Bronchial epithelial cell (primary cell): ENCODE data around the gene TRHDE. TPM values are rescaled to one million over a fixed set of nuclear protein-coding genes. Genes with fewer than 3 reads are reported as not detected.

ENCODE experiments used
- DNase-seq: peaks from one replicate; pipeline ENCODE4 v3.0.0-alpha.2; 2010; ENCODE audit warnings: low read depth
- FAIRE-seq: peaks from 2 replicates; lab custom pipeline; 2011; peaks lifted over from hg19 to GRCh38; lab: Jason Lieb, UNC
- H3K27me3 ChIP-seq: 2 replicates; pipeline ENCODE4 v1.5.1; 2011; ENCODE audit warnings: low read length; ENCODE audit not compliant: control insufficient read depth, insufficient read depth
- H3K36me3 ChIP-seq: 2 replicates; pipeline ENCODE4 v1.5.1; 2011; ENCODE audit warnings: low read length; ENCODE audit not compliant: control insufficient read depth, insufficient read depth
- H3K4me3 ChIP-seq: 2 replicates; pipeline ENCODE4 v1.5.1; 2011; ENCODE audit warnings: mild to moderate bottlenecking, low read depth, low read length, control low read depth
- CTCF ChIP-seq: IDR thresholded peaks from 2 replicates; pipeline ENCODE4 v1.5.1; 2011; ENCODE audit warnings: mild to moderate bottlenecking, moderate library complexity, low read length, control low read depth, inconsistent platforms; ENCODE audit not compliant: insufficient read depth, severe bottlenecking
- total RNA-seq: library from RNA; depleted of rRNA; stranded (reverse); fragments of >200 nt; gene quantifications from 2 replicates; pipeline ENCODE4 v1.2.1, GENCODE V29; 2014

Gene TRHDE
- total RNA-seq = 0.26 TPM in 1 of 2 replicates, not detected in the other

DNA sequence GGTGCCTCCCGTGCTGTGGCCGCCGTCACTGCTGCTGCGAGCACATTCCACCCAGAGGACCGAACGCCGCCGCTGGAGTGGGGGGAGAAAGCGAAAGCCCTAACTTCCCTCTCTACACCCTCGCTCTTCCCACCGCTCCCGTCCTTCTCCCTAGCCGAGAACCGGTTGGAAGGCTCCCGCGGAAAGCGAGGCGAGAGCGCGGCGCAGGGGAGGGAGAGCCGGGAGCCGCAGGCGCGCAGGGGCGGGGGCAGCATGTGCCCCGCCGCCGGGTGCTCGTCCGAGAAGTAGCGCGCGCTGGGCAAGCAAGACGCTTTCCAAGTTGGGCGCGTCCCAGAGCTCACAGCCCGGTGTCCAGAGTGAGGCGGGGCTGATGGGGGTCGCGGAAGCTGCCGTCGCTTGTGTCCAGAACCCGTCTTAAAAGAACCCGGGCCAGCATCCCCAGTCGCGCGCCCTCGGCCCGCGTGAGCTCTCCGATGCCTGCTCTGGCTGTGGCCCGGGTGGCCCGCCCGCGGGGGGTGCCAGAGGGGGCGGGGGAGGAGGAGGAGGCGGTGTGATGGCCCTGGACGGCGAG lies at the start of gene TRHDE:
Gene TRHDE, plus strand, starts transcription at position 280 of the 571 bp plus-strand sequence. Its CDS starts 274 bp downstream, at position 554.
- Histone ChIP-seq H3K4me3 (peak within 1 kb of the TSS; percentile 33), H3K36me3 (no peaks in the 10 kb centered on the region), H3K27me3 (peaks cover 35% of the 10 kb centered on the region)
- DNase-seq = no peak
- no peak for FAIRE-seq
- no peak for TF ChIP-seq CTCF

- no peak for DNase-seq
- no peaks in the 10 kb centered on the region for H3K27me3 ChIP-seq
- no peak overlapping the region for H3K4me3 ChIP-seq
- no peaks in the 10 kb centered on the region for H3K36me3 ChIP-seq
- no peak for TF ChIP-seq CTCF
- FAIRE-seq = no peak
These were observed 45.7 kb upstream of the TRHDE start for GRCh38 chr12:72226510-72226909.

GRCh38 chr12:72228424-72228823 lies 43.7 kb upstream of the TRHDE start:
- Histone ChIP-seq H3K4me3 (no peak overlapping the region), H3K27me3 (no peaks in the 10 kb centered on the region), H3K36me3 (no peaks in the 10 kb centered on the region)
- DNase-seq (no peak), FAIRE-seq (no peak)
- TF ChIP-seq CTCF = no peak

DNA sequence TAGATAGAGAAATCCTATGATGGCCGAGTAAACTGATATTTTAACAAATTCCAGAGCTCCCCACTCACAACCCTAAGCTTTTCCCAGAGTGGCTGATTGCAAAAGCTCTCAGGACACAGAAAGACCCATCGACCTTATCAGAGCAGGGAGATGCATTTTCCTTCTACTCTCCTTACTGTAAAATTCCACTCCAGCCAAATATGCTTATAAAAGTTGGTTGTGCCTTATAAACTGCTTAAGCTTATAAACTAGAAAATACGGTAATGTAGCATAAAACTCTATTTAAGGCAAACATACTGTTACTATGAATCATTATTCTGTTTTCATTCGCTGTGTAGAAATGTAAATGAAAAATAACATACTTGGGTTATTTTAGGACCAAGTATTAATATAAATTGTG lies 41.6 kb upstream of the TRHDE start:
- FAIRE-seq (no peak), DNase-seq (no peak)
- Histone ChIP-seq H3K4me3 (no peak overlapping the region), H3K36me3 (no peaks in the 10 kb centered on the region), H3K27me3 (no peaks in the 10 kb centered on the region)
- TF ChIP-seq CTCF = no peak

DNA sequence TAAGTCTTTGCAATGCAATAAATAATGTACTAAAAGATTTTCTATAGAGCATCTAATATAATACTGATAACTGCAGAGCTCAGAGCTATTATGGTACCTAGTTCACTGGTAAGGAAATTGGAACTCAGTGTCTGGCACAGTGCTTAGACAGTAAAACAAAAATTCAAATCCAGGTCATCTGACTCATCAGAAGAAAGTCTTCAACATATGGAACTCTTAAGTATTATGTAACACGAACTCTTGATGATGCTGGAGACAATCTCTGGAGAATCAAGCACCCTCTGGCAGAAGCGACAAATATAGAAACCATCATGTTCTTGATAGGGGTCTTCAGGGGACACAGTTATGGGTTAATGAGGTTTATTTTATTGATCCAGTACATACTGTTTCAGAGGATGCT lies 37.3 kb upstream of the TRHDE start:
- FAIRE-seq = no peak
- no peak for TF ChIP-seq CTCF
- no peaks in the 10 kb centered on the region for H3K36me3 ChIP-seq
- H3K4me3 ChIP-seq = no peak overlapping the region
- H3K27me3 ChIP-seq = no peaks in the 10 kb centered on the region
- no peak for DNase-seq

DNA sequence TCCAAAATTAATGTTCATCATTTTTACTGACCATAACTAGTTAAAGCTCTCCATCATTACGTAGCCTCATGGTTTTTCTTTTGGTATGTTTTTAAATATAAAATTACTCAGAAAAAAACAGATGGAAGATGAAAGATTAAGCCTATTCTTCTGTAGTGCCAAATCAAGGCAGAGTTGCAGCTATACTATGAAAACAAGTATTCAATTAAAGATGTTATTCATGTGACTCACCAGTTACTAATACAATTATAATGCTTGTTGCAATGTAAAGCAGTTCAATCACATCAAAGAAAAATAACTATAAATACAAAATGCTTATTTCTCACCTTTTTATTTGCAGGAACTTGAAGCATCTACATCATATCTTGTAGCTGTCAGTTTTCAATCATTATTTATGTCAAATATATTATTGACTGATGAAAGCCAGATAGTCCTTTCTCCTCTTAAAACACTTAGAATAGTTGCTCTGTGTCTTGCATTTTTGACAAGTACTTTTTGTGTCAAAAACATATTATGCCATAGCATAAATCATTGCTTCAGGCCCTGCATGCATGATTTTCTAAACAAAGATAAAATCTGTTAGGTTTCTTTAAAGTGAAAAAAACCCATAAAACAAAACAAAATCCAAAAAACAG lies 36.0 kb upstream of the TRHDE start:
- Histone ChIP-seq H3K36me3 (no peaks in the 10 kb centered on the region), H3K4me3 (no peak overlapping the region), H3K27me3 (no peaks in the 10 kb centered on the region)
- DNase-seq (peak; percentile 29), FAIRE-seq (no peak)
- no peak for TF ChIP-seq CTCF
